Uterus (tissue), 4 donors: Measurements from ENCODE around the gene INPP5J. TPM values are rescaled to one million over a fixed set of nuclear protein-coding genes. Genes with fewer than 3 reads are reported as not detected.

Source experiments
- DNase-seq, 2 donors: peaks; one replicate each; pipeline ENCODE4 v3.0.0-alpha.2; 2019 to 2020
- H3K27ac ChIP-seq, 2 donors: fragments of 200-600 bp; sonication (generic); 1 replicate in 1 of 2; 2 replicates in 1 of 2; pipeline ENCODE4 v1.5.1; 2016 to 2018
- H3K27me3 ChIP-seq, 2 donors: fragments of 200-600 bp; sonication (generic); one replicate each; pipeline ENCODE4 v1.5.1; 2018 to 2019; ENCODE audit warnings: control low read depth in 1 of 2
- H3K36me3 ChIP-seq, 2 donors: fragments of 200-600 bp; sonication (generic); one replicate each; pipeline ENCODE4 v1.5.1; 2019; ENCODE audit warnings: control low read depth in 1 of 2
- H3K4me1 ChIP-seq, 2 donors: fragments of 200-600 bp; sonication (generic); one replicate each; pipeline ENCODE4 v1.5.1; 2018 to 2019; ENCODE audit warnings: control low read depth in 1 of 2
- H3K4me3 ChIP-seq, 2 donors: fragments of 200-600 bp; sonication (generic); 1 replicate in 1 of 2; 2 replicates in 1 of 2; pipeline ENCODE4 v1.5.1; 2018 to 2019; ENCODE audit warnings: mild to moderate bottlenecking in 1 of 2
- H3K9me3 ChIP-seq, 2 donors: fragments of 200-600 bp; sonication (generic); one replicate each; pipeline ENCODE4 v1.5.1; 2019; ENCODE audit warnings: control low read depth in 1 of 2
- CTCF ChIP-seq, 4 experiments: fragments of 200-600 bp in 2 of 4; fragments of 450-650 bp in 2 of 4; sonication (generic) in 2 of 4; IDR thresholded peaks; one replicate each; pipeline ENCODE4 v1.5.1; 2016 to 2019; ENCODE audit warnings: antibody characterized with exemption in 4 of 4, mild to moderate bottlenecking in 2 of 4, moderate library complexity in 1 of 4
- POLR2A ChIP-seq, 2 donors: fragments of 450-650 bp; IDR thresholded peaks; one replicate each; pipeline ENCODE4 v1.6.1; 2016; ENCODE audit warnings: antibody characterized with exemption in 2 of 2, mild to moderate bottlenecking in 1 of 2, moderate library complexity in 1 of 2
- intact Hi-C: fragments of 100-400 bp; cut with DNase I; formaldehyde crosslinking; loops from one replicate; pipeline ENCODE4 v1.15.1; 2023; ENCODE audit warnings: low total_unique reads
- total RNA-seq, 4 donors: library from RNA; depleted of rRNA in 3 of 4; stranded (reverse); fragments of >200 nt in 3 of 4; gene quantifications; one replicate each; pipeline versions ENCODE4 v1.1.0 to v1.2.4, GENCODE V29; 2014 to 2023
- donor health status: DM: yes; HTN: yes; CAD: no.

INPP5J gene
- total RNA-seq, 4 donors from 2014 or later, result 0.59 to 7.9 (median 3.0) TPM

GRCh38 chr22:31079095-31079642 lies 43.6 kb upstream of the INPP5J start:
- peaks cover 0 to 5% of the 10 kb centered on the region in 2 donors for H3K4me1 ChIP-seq
- TF ChIP-seq CTCF (IDR thresholded peaks at IDR 0.05) (no peak), POLR2A (IDR thresholded peaks at IDR 0.05) (no peak)
- peak overlapping the region in 1 of 2 donors; percentile 98 for H3K27ac ChIP-seq
- no peaks in the 10 kb centered on the region for H3K36me3 ChIP-seq
- intact Hi-C loops, result no loop called here
- H3K9me3 ChIP-seq, result no peaks in the 10 kb centered on the region
- no peaks in the 10 kb centered on the region for H3K27me3 ChIP-seq
- DNase-seq, result peak in 1 of 2 donors; percentile 32
- no peak overlapping the region for H3K4me3 ChIP-seq

GRCh38 chr22:31080164-31080847 lies 42.5 kb upstream of the INPP5J start:
- TF ChIP-seq CTCF (IDR thresholded peaks at IDR 0.05) (peak in 1 of 4 experiments; percentile 14), POLR2A (IDR thresholded peaks at IDR 0.05) (peak in 1 of 2 donors; percentile 35)
- Histone ChIP-seq H3K4me3 (peak overlapping the region; percentile 85 to 98), H3K27ac (peak overlapping the region; percentile 96 to 98), H3K9me3 (no peaks in the 10 kb centered on the region), H3K36me3 (no peaks in the 10 kb centered on the region), H3K4me1 (peaks cover 0 to 5% of the 10 kb centered on the region in 2 donors), H3K27me3 (no peaks in the 10 kb centered on the region)
- intact Hi-C loops, result loop anchor here (5.0 kb wide), 1 partner anchor 43 kb away; no protein-coding TSS in a partner anchor
- no peak for DNase-seq

GRCh38 chr22:31080848-31081649 lies 41.7 kb upstream of the INPP5J start, which contains the start of gene SMTN:
TSS of gene SMTN (plus strand) at chr22:31081318. CDS start at chr22:31083259, 1,941 bp downstream.
- intact Hi-C loops, result loop anchor here (5.0 kb wide), 1 partner anchor 44 kb away; no protein-coding TSS in a partner anchor
- H3K4me3 ChIP-seq, result peak within 1 kb of the TSS; percentile 85 to 98
- H3K36me3 ChIP-seq, result no peaks in the 10 kb centered on the region
- peak; percentile 96 for DNase-seq
- TF ChIP-seq POLR2A (IDR thresholded peaks at IDR 0.05) (peak; percentile 100), CTCF (IDR thresholded peaks at IDR 0.05) (peak in 1 of 4 experiments; percentile 23)
- H3K9me3 ChIP-seq, result no peaks in the 10 kb centered on the region
- H3K4me1 ChIP-seq, result peaks cover 0 to 7% of the 10 kb centered on the region in 2 donors
- peak within 1 kb of the TSS; percentile 96 to 98 for H3K27ac ChIP-seq
- no peaks in the 10 kb centered on the region for H3K27me3 ChIP-seq

- intact Hi-C loops, result loop anchor here (5.0 kb wide), 1 partner anchor 45 kb away; no protein-coding TSS in a partner anchor
- H3K4me1 ChIP-seq, result peaks cover 0 to 4% of the 10 kb centered on the region in 2 donors
Measured at GRCh38 chr22:31081963-31082605, 40.7 kb upstream of the INPP5J start.

More at GRCh38 chr22:31081963-31082605, 40.7 kb upstream of the INPP5J start:
- TF ChIP-seq POLR2A (IDR thresholded peaks at IDR 0.05) (no peak), CTCF (IDR thresholded peaks at IDR 0.05) (no peak)
- Histone ChIP-seq H3K36me3 (no peaks in the 10 kb centered on the region), H3K27ac (peak overlapping the region; percentile 96 to 98), H3K4me3 (peak overlapping the region; percentile 85 to 98), H3K9me3 (no peaks in the 10 kb centered on the region), H3K27me3 (no peaks in the 10 kb centered on the region)
- DNase-seq, result peak in 1 of 2 donors; percentile 44
